Measurements from ENCODE around the gene ALOX12B. TPM values are rescaled to one million over a fixed set of nuclear protein-coding genes. Genes with fewer than 3 reads are reported as not detected.

ALOX12B gene
- total and polyA plus RNA-seq, 2 of the 13 experiments (the other 11 are each of a cell fraction or from before 2014, with no cell fraction given), result 0.13 TPM; not detected in 1

DNA sequence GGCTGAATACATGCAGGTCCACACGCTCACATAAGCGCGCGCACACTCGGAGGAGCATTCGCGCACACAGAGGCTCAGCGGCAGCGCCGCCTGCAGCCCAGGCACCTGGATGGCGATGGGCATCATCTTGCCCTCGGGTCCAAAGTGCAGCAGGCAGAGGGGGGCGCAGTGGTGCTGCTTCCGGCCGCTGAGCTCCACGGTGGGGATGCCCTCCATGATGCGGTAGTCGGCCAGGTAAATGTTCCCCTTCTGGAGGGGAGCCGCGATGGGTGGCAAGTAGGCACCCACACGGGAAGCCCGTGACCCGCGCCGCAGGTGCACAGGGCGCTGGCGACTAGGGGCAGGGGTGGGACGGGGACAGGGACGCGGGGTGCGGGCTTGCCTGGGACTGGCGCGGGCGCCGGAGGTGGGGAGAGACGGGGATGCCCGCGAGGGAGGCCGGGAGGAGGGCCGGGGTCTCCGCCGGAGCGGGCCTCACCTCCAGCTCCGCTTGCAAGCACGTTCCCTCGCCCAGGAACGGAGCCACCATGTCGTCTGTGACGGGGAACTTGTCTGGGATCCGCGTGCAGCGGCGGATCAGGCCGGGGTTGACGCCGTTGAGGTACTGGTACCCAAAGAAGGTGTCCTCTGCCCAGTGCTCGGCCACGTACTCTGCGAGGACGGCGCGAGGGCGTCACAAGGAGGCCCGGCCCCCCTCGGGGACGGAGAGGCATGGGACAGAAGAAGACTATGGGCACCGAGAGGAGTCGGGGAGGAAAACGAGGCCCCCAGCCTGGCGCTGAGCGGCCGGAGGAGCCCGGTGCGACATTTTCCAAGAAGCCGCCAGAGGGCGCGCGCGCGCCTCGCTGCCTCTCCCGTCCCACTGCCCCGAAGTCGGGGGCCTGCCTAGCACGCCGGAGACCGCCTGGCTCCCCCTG lies 8.0 kb downstream of the ALOX12B start:
- Histone ChIP-seq H3K27me3 (ENCODE audit: control insufficient read depth in 1 of 2, insufficient read depth in 2 of 2, low read length in 2 of 2) (peaks cover 9 to 49% of the 10 kb centered on the region in 2 experiments), H3K4me2 (ENCODE audit: low read depth, low read length) (peak overlapping the region; percentile 94), H4K20me1 (ENCODE audit: insufficient read depth, low read length) (no peaks in the 10 kb centered on the region), H3K4me3 (replicated peaks in 1 of 3; ENCODE audit: insufficient read depth in 1 of 3, low read depth in 2 of 3, low read length in 3 of 3) (peak overlapping the region; percentile 55 to 77 (median 63)), H3K9me3 (ENCODE audit: low read length) (no peaks in the 10 kb centered on the region), H3K4me1 (ENCODE audit: insufficient read depth, low read length) (peaks cover 24% of the 10 kb centered on the region), H3K9ac (ENCODE audit: insufficient read depth, low read depth, low read length) (peak overlapping the region; percentile 40; the same call in 1 of the 2 replicates), H2AFZ (ENCODE audit: low read length) (peak overlapping the region; percentile 44), H3K36me3 (replicated peaks in 1 of 2; ENCODE audit: control insufficient read depth in 1 of 2, insufficient read depth in 2 of 2, low read length in 2 of 2) (no peaks in the 10 kb centered on the region), H3K27ac (ENCODE audit: extremely low read length, insufficient read depth, low read length) (no peak overlapping the region), H3K79me2 (ENCODE audit: insufficient read depth, low read length) (no peaks in the 10 kb centered on the region)
- intact Hi-C loops (cut with micrococcal nuclease; ENCODE audit: unreplicated experiment), result loop anchor here (5.0 kb wide), 1 partner anchor 38 kb away; the partner anchor contains the start of gene ALOXE3
- no peak for FAIRE-seq
- ChIA-PET POLR2A (interaction anchor here (0.7 to 1.3 kb wide), 6 partner anchors 10 to 393 kb away, joined by 3 to 7 read pairs (median 3); partner anchors contain the start of genes NAA38 and TP53), CTCF (ENCODE audit: low intra/inter-chr PET ratio, low total read pairs) (interaction anchor here (1.1 to 2.0 kb wide), 2 partner anchors 14 to 19 kb away, joined by 3 to 9 read pairs; no protein-coding TSS in a partner anchor)
- ATAC-seq, result peak; percentile 87
- 32% methylated on average over 17 of the region's 87 CpGs for WGBS (ENCODE audit: low lambda C conversion rate)
- in situ Hi-C loops (cut with HindIII; ENCODE audit: extremely low pct_ligation_motif_present, low pct_unique_long_range_greater_than_20kb), result no loop called here
- peak; percentile 43 for DNase-seq (ENCODE audit: low spot score)
- BruUV-seq (replicated peaks), result no TSS peak
- TF ChIP-seq PITX1 (CRISPR knock-in tag; IDR thresholded peaks at IDR 0.05), result peak; percentile 29; the same call in 1 of the 2 replicates
- no peak for TF ChIP-seq ZBTB42 (CRISPR knock-in tag; IDR thresholded peaks at IDR 0.05)
- no peak for TF ChIP-seq NR2F6 (IDR thresholded peaks at IDR 0.05)
- 0 out of 2 replicates have a peak, but pooled peaks have one; percentile 32 for TF ChIP-seq NR2F6 (CRISPR knock-in tag; IDR thresholded peaks at IDR 0.05)
- TF ChIP-seq MAF1 (CRISPR knock-in tag; IDR thresholded peaks at IDR 0.05; ENCODE audit: borderline replicate concordance), result 0 out of 2 replicates have a peak, but pooled peaks have one; percentile 36
- no peak for TF ChIP-seq SRSF1 (optimal IDR thresholded peaks at IDR 0.05; ENCODE audit: low read depth, low read length)
- peak; percentile 29; the same call in 1 of the 2 replicates for TF ChIP-seq GABPA (IDR thresholded peaks at IDR 0.05; ENCODE audit: low read depth, low read length)
- peak; percentile 75 for TF ChIP-seq GABPA (CRISPR knock-in tag; IDR thresholded peaks at IDR 0.05; ENCODE audit: low read depth)
- TF ChIP-seq HMG20A (CRISPR knock-in tag; IDR thresholded peaks at IDR 0.05; ENCODE audit: borderline replicate concordance), result no peak; the same call in 1 of the 2 replicates
- TF ChIP-seq STAG1 (CRISPR knock-in tag; IDR thresholded peaks at IDR 0.05), result peak; percentile 62
- peak; percentile 36; the same call in 1 of the 2 replicates for TF ChIP-seq RXRB (CRISPR knock-in tag; IDR thresholded peaks at IDR 0.05; ENCODE audit: borderline replicate concordance)
- TF ChIP-seq ZNF205 (CRISPR knock-in tag; IDR thresholded peaks at IDR 0.05), result no peak
- TF ChIP-seq FOXA1 (IDR thresholded peaks at IDR 0.05), result no peak
- TF ChIP-seq FOXA1 (CRISPR knock-in tag; IDR thresholded peaks at IDR 0.05), result no peak
- TF ChIP-seq ATF7 (IDR thresholded peaks at IDR 0.05), result no peak
- no peak for TF ChIP-seq ATF7 (CRISPR knock-in tag; IDR thresholded peaks at IDR 0.05)
- peak; percentile 28 for TF ChIP-seq YY1 (IDR thresholded peaks at IDR 0.05; ENCODE audit: insufficient read depth, insufficient replicate concordance, low read depth, low read length)
- TF ChIP-seq PAF1 (CRISPR knock-in tag; IDR thresholded peaks at IDR 0.05), result no peak
- TF ChIP-seq PHF5A (CRISPR knock-in tag; IDR thresholded peaks at IDR 0.05; ENCODE audit: low read depth, unreplicated experiment), result no peak
- TF ChIP-seq TSC22D2 (CRISPR knock-in tag; IDR thresholded peaks at IDR 0.05; ENCODE audit: borderline replicate concordance), result no peak
- TF ChIP-seq, protein P1, sequence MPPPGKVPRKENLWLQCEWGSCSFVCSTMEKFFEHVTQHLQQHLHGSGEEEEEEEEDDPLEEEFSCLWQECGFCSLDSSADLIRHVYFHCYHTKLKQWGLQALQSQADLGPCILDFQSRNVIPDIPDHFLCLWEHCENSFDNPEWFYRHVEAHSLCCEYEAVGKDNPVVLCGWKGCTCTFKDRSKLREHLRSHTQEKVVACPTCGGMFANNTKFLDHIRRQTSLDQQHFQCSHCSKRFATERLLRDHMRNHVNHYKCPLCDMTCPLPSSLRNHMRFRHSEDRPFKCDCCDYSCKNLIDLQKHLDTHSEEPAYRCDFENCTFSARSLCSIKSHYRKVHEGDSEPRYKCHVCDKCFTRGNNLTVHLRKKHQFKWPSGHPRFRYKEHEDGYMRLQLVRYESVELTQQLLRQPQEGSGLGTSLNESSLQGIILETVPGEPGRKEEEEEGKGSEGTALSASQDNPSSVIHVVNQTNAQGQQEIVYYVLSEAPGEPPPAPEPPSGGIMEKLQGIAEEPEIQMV (CRISPR knock-in tag; IDR thresholded peaks at IDR 0.05; ENCODE audit: low read depth), result no peak
- no peak for TF ChIP-seq JUNB (CRISPR knock-in tag; IDR thresholded peaks at IDR 0.05; ENCODE audit: borderline replicate concordance)
- TF ChIP-seq MAFG (CRISPR knock-in tag; IDR thresholded peaks at IDR 0.05), result no peak

All from HepG2 (cell line).